ENCODE results near the gene THSD7A. TPM values are rescaled to one million over a fixed set of nuclear protein-coding genes. Genes with fewer than 3 reads are reported as not detected.

The THSD7A gene
- total and polyA plus RNA-seq, 9 of the 15 experiments (the other 6 are each of a cell fraction or from before 2014, with no cell fraction given), result 0.01 to 0.02 TPM; not detected in 7

GRCh38 chr7:11875635-11876034, 43.6 kb upstream of the THSD7A start:
- no TSS peak for BruUV-seq (replicated peaks)
- H3K27me3 ChIP-seq (ENCODE audit: control insufficient read depth in 2 of 2, insufficient read depth in 2 of 2, low read length in 2 of 2), result no peaks in the 10 kb centered on the region
- no peak overlapping the region for H2AFZ ChIP-seq (ENCODE audit: low read depth, low read length)
- H3K79me2 ChIP-seq (ENCODE audit: control insufficient read depth, insufficient read depth, low read length), result no peaks in the 10 kb centered on the region
- H3K27ac ChIP-seq (ENCODE audit: extremely low read depth, low read depth, low read length), result no peak overlapping the region
- H3K9ac ChIP-seq (ENCODE audit: insufficient read depth in 1 of 2, low read depth in 2 of 2, low read length in 2 of 2), result no peak overlapping the region
- CTCF ChIA-PET (ENCODE audit: low intra/inter-chr PET ratio), result no interaction called here
- intact Hi-C loops (cut with micrococcal nuclease), result no loop called here
- WGBS (ENCODE audit: insufficient coverage, low coverage, missing lambda C conversion rate), result 0% methylated on average over 1 of the region's 1 CpG
- ATAC-seq (no peak), FAIRE-seq (no peak), DNase-seq (ENCODE audit: extremely low read depth in 1 of 4, low spot score in 3 of 4) (no peak)
- in situ Hi-C loops (cut with MboI), result no loop called here
- H3K4me2 ChIP-seq (ENCODE audit: insufficient read depth, low read length), result no peak overlapping the region
- POLR2A ChIA-PET, result no interaction called here
- no peaks in the 10 kb centered on the region; the same call in 1 of the 2 replicates for H3K9me3 ChIP-seq (replicated peaks; ENCODE audit: control insufficient read depth, insufficient read depth, low read depth, low read length)
- H3K36me3 ChIP-seq (ENCODE audit: control insufficient read depth, insufficient read depth, low read length), result no peaks in the 10 kb centered on the region
- no peaks in the 10 kb centered on the region for H3K9me1 ChIP-seq (ENCODE audit: control insufficient read depth, insufficient read depth, low read length)
- H3K4me3 ChIP-seq, result no peak overlapping the region
- H3K4me1 ChIP-seq (replicated peaks in 1 of 2; ENCODE audit: control insufficient read depth in 2 of 2, insufficient read depth in 2 of 2, low read length in 2 of 2), result no peaks in the 10 kb centered on the region
- TF ChIP-seq KAT2B (IDR thresholded peaks at IDR 0.05; ENCODE audit: low read depth, low read length), result no peak
- no peak for TF ChIP-seq PHB2 (IDR thresholded peaks at IDR 0.05; ENCODE audit: low read depth)
- H4K20me1 ChIP-seq (replicated peaks; ENCODE audit: control insufficient read depth, insufficient read depth, low read length), result no peaks in the 10 kb centered on the region

GRCh38 chr7:11865671-11866070, 33.7 kb upstream of the THSD7A start:
- Histone ChIP-seq H3K36me3 (ENCODE audit: control insufficient read depth, insufficient read depth, low read length) (no peaks in the 10 kb centered on the region), H3K9me3 (replicated peaks; ENCODE audit: control insufficient read depth, insufficient read depth, low read depth, low read length) (no peaks in the 10 kb centered on the region), H3K79me2 (ENCODE audit: control insufficient read depth, insufficient read depth, low read length) (no peaks in the 10 kb centered on the region), H3K9me1 (ENCODE audit: control insufficient read depth, insufficient read depth, low read length) (no peaks in the 10 kb centered on the region), H2AFZ (ENCODE audit: low read depth, low read length) (no peak overlapping the region), H3K27ac (ENCODE audit: extremely low read depth, low read depth, low read length) (no peak overlapping the region), H4K20me1 (replicated peaks; ENCODE audit: control insufficient read depth, insufficient read depth, low read length) (no peaks in the 10 kb centered on the region), H3K9ac (ENCODE audit: insufficient read depth in 1 of 2, low read depth in 2 of 2, low read length in 2 of 2) (no peak overlapping the region), H3K4me3 (no peak overlapping the region), H3K4me2 (ENCODE audit: insufficient read depth, low read length) (no peak overlapping the region), H3K4me1 (replicated peaks in 1 of 2; ENCODE audit: control insufficient read depth in 2 of 2, insufficient read depth in 2 of 2, low read length in 2 of 2) (no peaks in the 10 kb centered on the region), H3K27me3 (ENCODE audit: control insufficient read depth in 2 of 2, insufficient read depth in 2 of 2, low read length in 2 of 2) (no peaks in the 10 kb centered on the region)
- BruUV-seq (replicated peaks), result no TSS peak
- WGBS (ENCODE audit: insufficient coverage, low coverage, missing lambda C conversion rate), result 0% methylated on average over 2 of the region's 2 CpGs
- TF ChIP-seq NR2C1 (IDR thresholded peaks at IDR 0.05) (no peak), NR2C1 (tag; IDR thresholded peaks at IDR 0.05) (no peak), ZBTB34 (CRISPR knock-in tag; IDR thresholded peaks at IDR 0.05) (no peak), CHAMP1 (IDR thresholded peaks at IDR 0.05) (no peak), ZBTB8A (IDR thresholded peaks at IDR 0.05; ENCODE audit: partially characterized antibody) (no peak), ESRRA (IDR thresholded peaks at IDR 0.05; ENCODE audit: borderline replicate concordance, low read depth) (no peak), IRF2 (CRISPR knock-in tag; IDR thresholded peaks at IDR 0.05) (no peak), CSDE1 (IDR thresholded peaks at IDR 0.05) (no peak), NR2C2 (CRISPR knock-in tag; IDR thresholded peaks at IDR 0.05) (no peak), NR2C2 (tag; IDR thresholded peaks at IDR 0.05) (no peak)
- ATAC-seq (no peak), DNase-seq (ENCODE audit: extremely low read depth in 1 of 4, low spot score in 3 of 4) (no peak), FAIRE-seq (no peak)
- in situ Hi-C loops (cut with MboI) (no loop called here), intact Hi-C loops (cut with micrococcal nuclease) (no loop called here)
- CTCF ChIA-PET (ENCODE audit: low intra/inter-chr PET ratio), result no interaction called here
- POLR2A ChIA-PET, result no interaction called here
